ENCODE measurements around the gene THRAP3. TPM values are rescaled to one million over a fixed set of nuclear protein-coding genes. Genes with fewer than 3 reads are reported as not detected.
A peak's percentile ranks its signal among the peaks of the same experiment; 100 is the strongest.

Gene THRAP3
- total RNA-seq, 2 donors from 2014 or later: 27.4 to 32.2 TPM

DNA sequence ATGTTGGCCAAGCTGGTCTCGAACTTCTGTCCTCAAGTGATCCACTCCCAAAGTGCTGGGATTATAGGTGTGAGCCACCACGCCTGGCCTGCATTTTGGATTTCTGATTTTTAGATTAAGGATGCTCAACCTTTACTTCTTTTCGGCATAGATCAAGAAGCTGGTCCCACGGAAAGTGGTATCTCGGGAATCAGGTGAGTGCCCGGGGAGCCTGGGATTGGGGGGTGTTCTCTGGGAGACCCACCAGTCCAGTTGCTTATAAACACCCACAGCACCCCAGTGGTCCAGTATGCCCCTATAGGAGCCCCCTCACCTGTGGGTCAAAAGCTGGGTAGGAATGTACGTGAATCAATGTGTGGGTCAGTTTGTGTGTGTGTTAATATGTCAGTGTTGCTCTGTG, 85.2 kb downstream of the THRAP3 start:
- H3K27ac ChIP-seq: no peak overlapping the region
- H3K9me3 ChIP-seq: no peaks in the 10 kb centered on the region
- intact Hi-C loops (cut with DNase I): no loop called here
- H3K36me3 ChIP-seq (replicated peaks in 1 of 2; ENCODE audit: insufficient read depth in 1 of 2, low read depth in 2 of 2): no peaks in the 10 kb centered on the region
- TF ChIP-seq POLR2A (IDR thresholded peaks at IDR 0.05): no peak
- no peak for TF ChIP-seq CTCF (IDR thresholded peaks at IDR 0.05)
- WGBS, 2 donors: 93 to 97% methylated on average over 7 of the region's 7 CpGs
- DNase-seq (no peak), ATAC-seq (no peak)
- no peaks in the 10 kb centered on the region for H3K27me3 ChIP-seq
- H3K4me1 ChIP-seq: peaks cover 19% of the 10 kb centered on the region
- no peak overlapping the region for H3K4me3 ChIP-seq

- Histone ChIP-seq H3K27me3 (no peaks in the 10 kb centered on the region), H3K36me3 (replicated peaks in 1 of 2; ENCODE audit: insufficient read depth in 1 of 2, low read depth in 2 of 2) (no peaks in the 10 kb centered on the region), H3K4me1 (peaks cover 23% of the 10 kb centered on the region), H3K4me3 (no peak overlapping the region), H3K9me3 (no peaks in the 10 kb centered on the region), H3K27ac (no peak overlapping the region)
- 45 to 71% methylated on average over 13 to 15 of the region's 16 CpGs for WGBS, 2 donors
- intact Hi-C loops (cut with DNase I): no loop called here
- no peak for DNase-seq
- TF ChIP-seq CTCF (IDR thresholded peaks at IDR 0.05): no peak
- no peak for TF ChIP-seq POLR2A (IDR thresholded peaks at IDR 0.05)
- ATAC-seq: no peak
These were observed 96.1 kb downstream of the THRAP3 start for GRCh38 chr1:36320291-36320761.

GRCh38 chr1:36320767-36321118, 96.5 kb downstream of the THRAP3 start:
- DNase-seq (no peak), ATAC-seq (no peak)
- Histone ChIP-seq H3K36me3 (replicated peaks in 1 of 2; ENCODE audit: insufficient read depth in 1 of 2, low read depth in 2 of 2) (no peaks in the 10 kb centered on the region), H3K27me3 (no peaks in the 10 kb centered on the region), H3K4me3 (no peak overlapping the region), H3K4me1 (peaks cover 23% of the 10 kb centered on the region), H3K27ac (peak overlapping the region in 1 of 4 donors; percentile 53), H3K9me3 (no peaks in the 10 kb centered on the region)
- WGBS, 2 donors: 30 to 51% methylated on average over 7 to 23 of the region's 23 CpGs
- intact Hi-C loops (cut with DNase I): no loop called here
- TF ChIP-seq CTCF (IDR thresholded peaks at IDR 0.05) (no peak), POLR2A (IDR thresholded peaks at IDR 0.05) (no peak)

DNA sequence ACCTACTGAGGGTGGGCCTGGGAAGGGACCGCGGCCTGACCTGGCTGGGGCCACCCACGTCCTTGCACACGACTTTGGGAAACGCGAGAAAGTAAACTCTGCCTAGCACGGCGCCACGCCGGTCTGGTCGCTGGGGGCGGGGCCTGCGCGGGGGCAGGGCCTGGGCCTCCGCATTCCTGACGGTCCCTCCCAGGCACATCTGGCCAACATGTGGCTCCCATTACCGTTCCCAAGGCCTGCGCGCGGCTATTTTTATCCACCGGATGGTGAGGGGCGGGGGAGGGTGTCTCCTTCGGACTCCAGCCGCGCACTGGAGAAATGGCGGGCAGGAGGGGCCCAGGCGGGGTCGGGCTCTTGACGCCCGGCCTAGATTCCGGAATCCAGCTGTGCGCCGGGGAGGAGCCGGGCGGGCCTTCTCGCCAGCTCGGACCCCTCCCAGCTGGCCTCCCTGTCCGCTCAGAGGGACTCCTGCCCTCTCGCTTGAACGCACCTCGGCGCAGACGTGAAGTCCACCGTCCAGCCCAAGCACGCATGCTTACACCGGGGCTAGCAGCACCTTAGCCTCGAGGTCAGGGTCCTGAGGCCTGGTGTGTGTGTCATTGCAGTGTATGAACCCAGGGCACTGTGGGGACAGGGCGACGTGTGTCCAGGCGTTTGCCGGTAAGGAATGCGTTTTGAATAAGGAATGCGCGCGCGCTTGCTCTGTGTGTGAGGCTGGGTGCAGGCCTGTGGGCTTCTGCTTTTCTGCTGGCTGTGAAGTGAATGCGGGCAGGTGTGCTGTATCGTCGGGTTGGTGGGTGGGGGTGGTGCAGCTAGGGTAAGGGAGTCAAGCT, 97.1 kb downstream of the THRAP3 start:
- Histone ChIP-seq H3K36me3 (replicated peaks in 1 of 2; ENCODE audit: insufficient read depth in 1 of 2, low read depth in 2 of 2) (no peaks in the 10 kb centered on the region), H3K4me1 (peaks cover 23% of the 10 kb centered on the region), H3K9me3 (no peaks in the 10 kb centered on the region), H3K27ac (peak overlapping the region in 1 of 4 donors; percentile 53), H3K27me3 (no peaks in the 10 kb centered on the region), H3K4me3 (no peak overlapping the region)
- TF ChIP-seq POLR2A (IDR thresholded peaks at IDR 0.05) (no peak), CTCF (IDR thresholded peaks at IDR 0.05) (no peak)
- WGBS, 2 donors: 42 to 88% methylated on average over 18 to 53 of the region's 59 CpGs
- peak; percentile 8 for ATAC-seq
- intact Hi-C loops (cut with DNase I): no loop called here
- peak; percentile 39 to 56 (median 52) for DNase-seq

Data from body of pancreas (tissue), 4 donors.